HepG2 (cell line): ENCODE measurements around the gene ETFA. TPM values are rescaled to one million over a fixed set of nuclear protein-coding genes. Genes with fewer than 3 reads are reported as not detected.

Experiments used
- ATAD3A ChIP-seq: sonication (generic); formaldehyde crosslinking; IDR thresholded peaks from 2 replicates; pipeline ENCODE4 v1.4.0; 2020; ENCODE audit warnings: missing genetic modification reagents
- DMTF1 ChIP-seq: sonication (generic); formaldehyde crosslinking; IDR thresholded peaks from 2 replicates; pipeline ENCODE4 v1.4.0; 2020; ENCODE audit warnings: mild to moderate bottlenecking, missing genetic modification reagents
- HOMEZ ChIP-seq: IDR thresholded peaks from 2 replicates; pipeline ENCODE4 v1.6.1; 2016; ENCODE audit warnings: low read depth
- JUN ChIP-seq: sonication (generic); formaldehyde crosslinking; IDR thresholded peaks from 2 replicates; pipeline ENCODE4 v1.4.0; 2020; ENCODE audit warnings: mild to moderate bottlenecking, missing genetic modification reagents
- KAT2B ChIP-seq: fragments of 150-350 bp; IDR thresholded peaks from 2 replicates; pipeline ENCODE4 v1.6.1; 2014; ENCODE audit warnings: low read depth, low read length, borderline replicate concordance
- MED13 ChIP-seq: sonication (generic); formaldehyde crosslinking; IDR thresholded peaks from 2 replicates; pipeline ENCODE4 v1.5.0; 2020; ENCODE audit warnings: missing genetic modification reagents
- NFKBIZ ChIP-seq: IDR thresholded peaks from 2 replicates; pipeline ENCODE4 v1.6.1; 2018; ENCODE audit warnings: missing genetic modification reagents, missing compliant biosample characterization
- PHF21A ChIP-seq: sonication (generic); formaldehyde crosslinking; IDR thresholded peaks from 2 replicates; pipeline ENCODE4 v1.5.0; 2020; ENCODE audit warnings: mild to moderate bottlenecking, missing genetic modification reagents
- SP5 ChIP-seq: IDR thresholded peaks from 2 replicates; pipeline ENCODE4 v1.6.1; 2016; ENCODE audit warnings: low read depth, borderline replicate concordance
- TFE3 ChIP-seq: IDR thresholded peaks from 2 replicates; pipeline ENCODE4 v1.6.1; 2016
- ZBTB33 ChIP-seq: sonication (generic); formaldehyde crosslinking; IDR thresholded peaks from 2 replicates; pipeline ENCODE4 v1.4.0; 2020; ENCODE audit warnings: missing genetic modification reagents
- ZBTB7B ChIP-seq: sonication (generic); formaldehyde crosslinking; IDR thresholded peaks from 2 replicates; pipeline ENCODE4 v1.4.0; 2020; ENCODE audit warnings: missing genetic modification reagents
- ZNF205 ChIP-seq: IDR thresholded peaks from 2 replicates; pipeline ENCODE4 v1.6.1; 2018; ENCODE audit warnings: missing biosample characterization, missing genetic modification reagents
- ZNF33B ChIP-seq: sonication (generic); formaldehyde crosslinking; IDR thresholded peaks from 2 replicates; pipeline ENCODE4 v1.5.1; 2020; ENCODE audit warnings: mild to moderate bottlenecking, missing genetic modification reagents
- ZNF350 ChIP-seq: sonication (generic); formaldehyde crosslinking; IDR thresholded peaks from 2 replicates; pipeline ENCODE4 v1.4.0; 2020; ENCODE audit warnings: mild to moderate bottlenecking, low read depth, missing genetic modification reagents, borderline replicate concordance
- ZNF484 ChIP-seq: sonication (generic); formaldehyde crosslinking; IDR thresholded peaks from 2 replicates; pipeline ENCODE4 v1.5.1; 2020; ENCODE audit warnings: mild to moderate bottlenecking, low read depth, missing genetic modification reagents, borderline replicate concordance
- ZNF569 ChIP-seq: sonication (generic); formaldehyde crosslinking; IDR thresholded peaks from 2 replicates; pipeline ENCODE4 v1.5.0; 2020; ENCODE audit warnings: mild to moderate bottlenecking, missing genetic modification reagents, moderate library complexity, borderline replicate concordance
- ZNF614 ChIP-seq: IDR thresholded peaks from 2 replicates; pipeline ENCODE4 v1.6.1; 2018; ENCODE audit warnings: missing biosample characterization, missing genetic modification reagents, inconsistent platforms, borderline replicate concordance
- ZNF652 ChIP-seq: IDR thresholded peaks from 2 replicates; pipeline ENCODE4 v1.6.1; 2016; ENCODE audit warnings: low read depth, borderline replicate concordance
- ZNF776 ChIP-seq: sonication (generic); formaldehyde crosslinking; IDR thresholded peaks from 2 replicates; pipeline ENCODE4 v1.4.0; 2020; ENCODE audit warnings: mild to moderate bottlenecking, missing genetic modification reagents
- ZNF839 ChIP-seq: sonication (generic); formaldehyde crosslinking; IDR thresholded peaks from 2 replicates; pipeline ENCODE4 v1.4.0; 2020; ENCODE audit warnings: missing genetic modification reagents, mild to moderate bottlenecking, borderline replicate concordance
- ZZZ3 ChIP-seq: sonication (generic); formaldehyde crosslinking; IDR thresholded peaks from 2 replicates; pipeline ENCODE4 v1.4.0; 2020; ENCODE audit warnings: missing genetic modification reagents, mild to moderate bottlenecking, borderline replicate concordance
- polyA plus RNA-seq, 8 experiments: library from polyadenylated mRNA; depleted of rRNA in 3 of 8; stranded (reverse) in 7 of 8; unstranded in 1 of 8; fragments of >200 nt; fragmentation: Illumina TruSeq in 4 of 8; extraction: Trizol in 4 of 8; gene quantifications; 2 replicates each; pipeline versions ENCODE4 v1.2.1 to v1.2.3, GENCODE V29; 2011 to 2016; ENCODE audit warnings: low read depth in 4 of 8, missing spikeins in 1 of 8, mixed read lengths in 1 of 8; ENCODE audit not compliant: insufficient read depth in 1 of 8
- total RNA-seq, 5 experiments: library from RNA; depleted of rRNA; stranded (reverse); fragments of >200 nt; fragmentation: Illumina TruSeq; extraction: Trizol; gene quantifications; 2 replicates each; pipeline ENCODE4 v1.2.3, GENCODE V29; 2016; ENCODE audit warnings: low read depth in 1 of 5

ETFA gene
- total and polyA plus RNA-seq, 2 of the 13 experiments (the other 11 are each of a cell fraction or from before 2014, with no cell fraction given): 291 to 396 TPM

GRCh38 chr15:76196269-76197231 lies 114.7 kb downstream of the ETFA start (continued):
- no peak for TF ChIP-seq ZNF569
- no peak for TF ChIP-seq KAT2B
- no peak for TF ChIP-seq ATAD3A (CRISPR knock-in tag)
- no peak for TF ChIP-seq ZNF776 (CRISPR knock-in tag)
- TF ChIP-seq ZNF652 (CRISPR knock-in tag): no peak
- peak; percentile 6; the same call in 1 of the 2 replicates for TF ChIP-seq ZBTB33 (CRISPR knock-in tag)
- peak; percentile 70; the same call in 1 of the 2 replicates for TF ChIP-seq TFE3
- TF ChIP-seq ZNF614 (CRISPR knock-in tag): peak; percentile 27; the same call in 1 of the 2 replicates
- 0 out of 2 replicates have a peak, but pooled peaks have one; percentile 24 for TF ChIP-seq ZBTB7B
- TF ChIP-seq SP5 (CRISPR knock-in tag): peak; percentile 55; the same call in 1 of the 2 replicates
- no peak for TF ChIP-seq DMTF1
- peak; percentile 58; the same call in 1 of the 2 replicates for TF ChIP-seq ZNF205 (CRISPR knock-in tag)
- TF ChIP-seq JUN (CRISPR knock-in tag): peak; percentile 76; the same call in 1 of the 2 replicates
- no peak for TF ChIP-seq ZNF839
- no peak for TF ChIP-seq ZNF33B
- TF ChIP-seq ZNF484: no peak
- TF ChIP-seq NFKBIZ (CRISPR knock-in tag): peak; percentile 68; the same call in 1 of the 2 replicates
- peak; percentile 74 for TF ChIP-seq PHF21A
- no peak for TF ChIP-seq ZZZ3 (CRISPR knock-in tag)
- peak; percentile 70; the same call in 1 of the 2 replicates for TF ChIP-seq HOMEZ
- TF ChIP-seq ZNF350 (CRISPR knock-in tag): peak; percentile 43; the same call in 1 of the 2 replicates
- no peak for TF ChIP-seq MED13 (CRISPR knock-in tag)
